ENCODE results near the gene SLC7A7.
"Not testable (repeated sequence)": the region's sequence is repeated elsewhere in the genome, so short reads cannot be mapped to it uniquely, and the experiment has no call there.

The SLC7A7 gene

DNA sequence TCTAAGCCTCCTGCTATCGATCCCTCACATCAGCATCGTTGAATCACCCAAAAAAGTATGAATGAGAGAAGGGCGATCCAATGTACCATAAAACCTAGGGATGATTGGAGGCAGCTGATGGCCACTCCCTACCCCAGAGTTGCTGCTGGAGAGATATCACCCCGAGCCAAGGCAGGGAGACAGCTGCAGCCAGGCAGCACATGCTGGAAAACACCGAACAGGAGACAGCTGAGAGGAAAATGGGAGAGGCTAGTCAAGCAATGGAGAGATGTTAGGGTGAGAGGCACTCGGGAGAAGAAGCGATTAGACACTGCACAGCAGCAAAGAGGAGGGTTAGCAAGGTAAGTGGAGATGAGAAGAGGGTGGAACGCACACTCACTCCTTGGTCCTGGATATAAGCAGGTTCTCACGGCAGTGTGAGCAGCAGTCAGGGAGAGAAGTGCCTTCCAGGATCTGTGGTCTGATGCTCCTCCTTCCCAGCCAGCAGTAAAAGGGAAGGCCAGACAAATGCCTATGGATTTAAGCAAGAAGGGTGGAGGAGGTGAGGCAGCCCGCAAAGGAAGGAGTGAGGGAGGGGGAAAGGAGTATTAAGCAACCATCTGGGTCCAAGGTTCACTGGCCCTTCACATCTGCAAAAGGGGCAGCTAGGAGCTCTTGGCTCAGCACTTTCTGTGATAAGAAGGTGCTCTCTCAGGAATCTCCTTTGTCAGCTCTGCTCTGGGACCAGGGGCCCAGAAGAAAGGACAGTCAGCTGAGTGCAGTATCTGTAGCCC, at the start of gene SLC7A7:
SLC7A7 (minus strand) TSS at position 495 of the 773 bp plus-strand sequence. CDS start 2,037 bp downstream, outside the sequence.
- peaks cover 21% of the 10 kb centered on the region for H3K4me1 Mint-ChIP-seq (ENCODE audit: low read depth)
- H3K27ac Mint-ChIP-seq, result peak within 1 kb of the TSS; percentile 1
- H3K36me3 Mint-ChIP-seq (ENCODE audit: low read depth), result no peaks in the 10 kb centered on the region
- H3K4me3 Mint-ChIP-seq, result no peak within 1 kb of the TSS
- H3K27me3 Mint-ChIP-seq (ENCODE audit: low read depth), result peaks cover 3% of the 10 kb centered on the region
- no peaks in the 10 kb centered on the region for H3K9me3 Mint-ChIP-seq

DNA sequence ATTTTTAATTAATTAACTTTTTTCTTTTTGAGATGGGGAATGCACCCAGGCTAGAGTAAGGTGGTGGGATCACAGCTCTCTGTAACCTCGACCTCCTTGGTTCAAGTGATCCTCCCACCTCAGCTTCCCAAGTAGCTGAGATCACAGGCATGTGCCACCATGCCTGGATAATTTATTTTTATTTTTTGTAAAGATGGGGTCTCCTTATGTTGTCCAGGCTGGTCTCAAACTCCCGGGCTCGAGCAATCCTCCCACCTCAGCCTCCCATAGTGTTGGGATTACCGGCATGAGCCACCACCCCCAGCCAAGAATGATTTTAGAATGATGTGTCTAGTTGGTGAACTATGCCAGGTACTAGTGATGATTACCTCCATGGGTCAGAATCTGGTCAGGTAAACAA, 49.7 kb upstream of the SLC7A7 start:
- Mint-ChIP-seq H3K36me3 (ENCODE audit: low read depth) (peaks cover 7% of the 10 kb centered on the region), H3K27ac (no peak overlapping the region), H3K4me3 (no peak overlapping the region), H3K27me3 (ENCODE audit: low read depth) (peaks cover 20% of the 10 kb centered on the region), H3K4me1 (ENCODE audit: low read depth) (peaks cover 2% of the 10 kb centered on the region), H3K9me3 (peaks cover 13% of the 10 kb centered on the region)

GRCh38 chr14:22861651-22862050, 46.4 kb upstream of the SLC7A7 start:
- Mint-ChIP-seq H3K4me1 (ENCODE audit: low read depth) (peaks cover 16% of the 10 kb centered on the region), H3K4me3 (no peak overlapping the region), H3K9me3 (peaks cover 13% of the 10 kb centered on the region), H3K27ac (no peak overlapping the region), H3K36me3 (ENCODE audit: low read depth) (peaks cover 7% of the 10 kb centered on the region), H3K27me3 (ENCODE audit: low read depth) (peaks cover 36% of the 10 kb centered on the region)

- H3K27me3 Mint-ChIP-seq (ENCODE audit: low read depth), result peaks cover 45% of the 10 kb centered on the region
- H3K27ac Mint-ChIP-seq; H3K36me3 Mint-ChIP-seq (ENCODE audit: low read depth); H3K4me3 Mint-ChIP-seq: not testable (repeated sequence)
- H3K4me1 Mint-ChIP-seq (ENCODE audit: low read depth), result peaks cover 18% of the 10 kb centered on the region
- peaks cover 13% of the 10 kb centered on the region for H3K9me3 Mint-ChIP-seq
Observed at GRCh38 chr14:22860377-22860776, 45.1 kb upstream of the SLC7A7 start.

DNA sequence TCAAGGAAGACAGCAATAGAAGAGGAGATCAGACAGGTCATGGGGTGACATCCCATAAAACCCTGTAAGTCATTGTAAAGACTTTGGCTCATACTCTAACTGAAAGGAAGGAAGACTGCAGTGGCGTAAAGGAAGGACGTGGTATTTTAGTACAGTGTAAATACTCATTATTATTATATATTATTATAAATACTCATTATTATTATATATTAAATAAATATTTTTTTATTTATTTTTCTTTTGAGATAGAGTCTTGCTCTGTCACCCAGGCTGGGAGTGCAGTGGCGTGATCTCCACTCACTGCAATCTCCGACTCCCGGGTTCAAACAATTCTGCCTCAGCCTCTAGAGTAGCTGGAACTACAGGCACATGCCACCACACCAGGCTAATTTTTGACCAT, 41.2 kb upstream of the SLC7A7 start:
- H3K27me3 Mint-ChIP-seq (ENCODE audit: low read depth), result peaks cover 30% of the 10 kb centered on the region
- no peak overlapping the region for H3K4me3 Mint-ChIP-seq
- H3K4me1 Mint-ChIP-seq (ENCODE audit: low read depth), result peaks cover 32% of the 10 kb centered on the region
- H3K27ac Mint-ChIP-seq, result no peak overlapping the region
- peaks cover 4% of the 10 kb centered on the region for H3K36me3 Mint-ChIP-seq (ENCODE audit: low read depth)
- H3K9me3 Mint-ChIP-seq, result peaks cover 3% of the 10 kb centered on the region

DNA sequence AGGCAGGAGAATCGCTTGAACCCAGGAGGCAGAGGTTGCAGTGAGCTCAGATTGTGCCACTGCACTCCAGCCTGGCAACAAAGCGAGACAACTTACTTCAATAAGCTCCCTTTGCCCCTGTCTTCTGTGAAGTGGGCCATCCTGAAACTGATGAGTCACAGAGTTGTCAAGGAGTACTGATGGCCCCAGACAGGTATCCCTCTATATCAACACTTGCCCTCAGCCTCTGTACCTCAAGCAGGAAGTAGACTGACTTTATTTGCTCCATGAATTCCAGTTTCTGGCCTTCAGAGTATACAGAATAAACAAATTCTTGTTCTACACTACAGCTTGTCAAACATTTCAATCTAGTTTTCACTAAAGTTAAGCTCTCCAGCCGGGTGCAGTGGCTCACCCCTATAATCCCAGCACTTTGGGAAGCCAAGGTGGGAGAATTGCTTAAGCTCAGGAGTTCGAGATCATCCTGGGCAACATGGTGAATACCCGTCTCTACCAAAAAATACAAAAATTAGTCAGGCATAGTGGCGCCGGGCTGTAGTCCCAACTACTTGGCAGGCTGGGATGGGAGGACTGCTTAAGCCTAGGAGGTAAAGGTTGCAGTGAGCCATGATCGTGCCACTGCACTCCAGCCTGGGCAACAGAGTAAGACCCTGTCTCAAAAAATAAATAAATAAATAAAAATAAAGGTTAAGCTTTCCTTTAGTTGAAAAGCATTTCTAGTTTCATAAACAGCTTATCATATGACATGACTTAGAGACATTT, 39.9 kb upstream of the SLC7A7 start:
- Mint-ChIP-seq H3K4me1 (ENCODE audit: low read depth) (peaks cover 36% of the 10 kb centered on the region), H3K4me3 (no peak overlapping the region), H3K36me3 (ENCODE audit: low read depth) (peaks cover 3% of the 10 kb centered on the region), H3K27ac (no peak overlapping the region), H3K27me3 (ENCODE audit: low read depth) (peaks cover 25% of the 10 kb centered on the region), H3K9me3 (no peaks in the 10 kb centered on the region)

- not testable (repeated sequence) for H3K4me3 Mint-ChIP-seq; H3K9me3 Mint-ChIP-seq; H3K27ac Mint-ChIP-seq; H3K36me3 Mint-ChIP-seq (ENCODE audit: low read depth)
- Mint-ChIP-seq H3K4me1 (ENCODE audit: low read depth) (peaks cover 36% of the 10 kb centered on the region), H3K27me3 (ENCODE audit: low read depth) (peaks cover 25% of the 10 kb centered on the region)
Observed at GRCh38 chr14:22854296-22854695, 39.1 kb upstream of the SLC7A7 start.

GRCh38 chr14:22852940-22853767, 37.9 kb upstream of the SLC7A7 start:
- peak overlapping the region; percentile 76 for H3K4me3 Mint-ChIP-seq
- peaks cover 25% of the 10 kb centered on the region for H3K27me3 Mint-ChIP-seq (ENCODE audit: low read depth)
- peak overlapping the region; percentile 38 for H3K27ac Mint-ChIP-seq
- H3K4me1 Mint-ChIP-seq (ENCODE audit: low read depth), result peaks cover 29% of the 10 kb centered on the region
- peaks cover 3% of the 10 kb centered on the region for H3K36me3 Mint-ChIP-seq (ENCODE audit: low read depth)
- no peaks in the 10 kb centered on the region for H3K9me3 Mint-ChIP-seq

GRCh38 chr14:22852599-22852939, 37.3 kb upstream of the SLC7A7 start:
- Mint-ChIP-seq H3K4me1 (ENCODE audit: low read depth) (peaks cover 26% of the 10 kb centered on the region), H3K27ac (peak overlapping the region; percentile 38), H3K9me3 (no peaks in the 10 kb centered on the region), H3K27me3 (ENCODE audit: low read depth) (peaks cover 19% of the 10 kb centered on the region), H3K4me3 (peak overlapping the region; percentile 76), H3K36me3 (ENCODE audit: low read depth) (peaks cover 3% of the 10 kb centered on the region)

DNA sequence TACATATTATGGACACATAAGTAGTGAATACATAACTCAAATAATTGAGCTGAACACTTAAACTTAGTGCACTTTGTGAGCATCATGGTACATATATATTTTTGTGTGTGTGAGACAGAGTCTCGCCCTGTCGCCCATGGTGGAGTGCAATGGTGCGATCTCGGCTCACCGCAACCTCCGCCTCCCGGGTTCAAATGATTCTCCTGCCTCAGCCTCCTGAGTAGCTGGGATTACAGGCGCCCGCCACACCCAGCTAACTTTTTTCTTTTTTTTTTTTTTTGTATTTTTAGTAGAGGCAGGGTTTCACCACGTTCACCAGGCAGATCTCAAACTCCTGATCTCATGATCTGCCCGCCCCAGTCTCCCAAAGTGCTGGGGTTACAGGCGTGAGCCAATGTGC, 36.9 kb upstream of the SLC7A7 start:
- peaks cover 15% of the 10 kb centered on the region for H3K27me3 Mint-ChIP-seq (ENCODE audit: low read depth)
- H3K27ac Mint-ChIP-seq; H3K4me3 Mint-ChIP-seq; H3K9me3 Mint-ChIP-seq; H3K36me3 Mint-ChIP-seq (ENCODE audit: low read depth): not testable (repeated sequence)
- peaks cover 23% of the 10 kb centered on the region for H3K4me1 Mint-ChIP-seq (ENCODE audit: low read depth)

- Mint-ChIP-seq H3K9me3 (no peaks in the 10 kb centered on the region), H3K27ac (peak overlapping the region; percentile 49), H3K27me3 (ENCODE audit: low read depth) (peaks cover 11% of the 10 kb centered on the region), H3K4me1 (ENCODE audit: low read depth) (peaks cover 21% of the 10 kb centered on the region), H3K36me3 (ENCODE audit: low read depth) (peaks cover under 1% of the 10 kb centered on the region), H3K4me3 (no peak overlapping the region)
Observed at GRCh38 chr14:22850944-22851764, 35.9 kb upstream of the SLC7A7 start.

- Mint-ChIP-seq H3K9me3 (no peaks in the 10 kb centered on the region), H3K4me1 (ENCODE audit: low read depth) (peaks cover 17% of the 10 kb centered on the region), H3K4me3 (no peak overlapping the region), H3K27ac (no peak overlapping the region), H3K36me3 (ENCODE audit: low read depth) (no peaks in the 10 kb centered on the region), H3K27me3 (ENCODE audit: low read depth) (peaks cover 5% of the 10 kb centered on the region)
Observed at GRCh38 chr14:22849212-22849819, 34.1 kb upstream of the SLC7A7 start.

- Mint-ChIP-seq H3K27me3 (ENCODE audit: low read depth) (peaks cover 5% of the 10 kb centered on the region), H3K4me1 (ENCODE audit: low read depth) (peaks cover 14% of the 10 kb centered on the region), H3K27ac (no peak overlapping the region), H3K9me3 (no peaks in the 10 kb centered on the region), H3K36me3 (ENCODE audit: low read depth) (no peaks in the 10 kb centered on the region), H3K4me3 (no peak overlapping the region)
Observed at GRCh38 chr14:22848351-22849164, 33.3 kb upstream of the SLC7A7 start.
